H9 (cell line): Measurements from ENCODE around the gene KRTAP10-3. TPM values are rescaled to one million over a fixed set of nuclear protein-coding genes. Genes with fewer than 3 reads are reported as not detected.

Experiments used
- DNase-seq: peaks from one replicate; pipeline ENCODE4 v3.0.0-alpha.2; 2017
- H2AFZ ChIP-seq: one replicate; pipeline ENCODE4 v1.6.1; 2013; ENCODE audit warnings: mild to moderate bottlenecking, low read length, control low read depth, moderate library complexity
- H2AK5ac ChIP-seq: 2 replicates; pipeline ENCODE4 v1.6.1; 2013; ENCODE audit warnings: low read length, control low read depth, mixed read lengths; ENCODE audit not compliant: insufficient read length
- H2BK120ac ChIP-seq: one replicate; pipeline ENCODE4 v1.6.1; 2013; ENCODE audit warnings: low read depth, mild to moderate bottlenecking, low read length, control low read depth, inconsistent platforms; ENCODE audit not compliant: poor library complexity, severe bottlenecking
- H2BK12ac ChIP-seq: 2 replicates; pipeline ENCODE4 v1.6.1; 2013; ENCODE audit warnings: low read length, control low read depth, mixed read lengths, low read depth; ENCODE audit not compliant: insufficient read length
- H2BK15ac ChIP-seq: 2 replicates; pipeline ENCODE4 v1.6.1; 2013; ENCODE audit warnings: low read depth, low read length, control low read depth
- H2BK20ac ChIP-seq: one replicate; pipeline ENCODE4 v1.6.1; 2013; ENCODE audit warnings: low read depth, mild to moderate bottlenecking, low read length, control low read depth, inconsistent platforms; ENCODE audit not compliant: poor library complexity, severe bottlenecking
- H2BK5ac ChIP-seq: 2 replicates; pipeline ENCODE4 v1.6.1; 2013; ENCODE audit warnings: low read length, control low read depth, mixed read lengths; ENCODE audit not compliant: insufficient read length
- H3K14ac ChIP-seq: 2 replicates; pipeline ENCODE4 v1.6.1; 2013; ENCODE audit warnings: low read length, control low read depth; ENCODE audit not compliant: insufficient read depth
- H3K18ac ChIP-seq: 2 replicates; pipeline ENCODE4 v1.6.1; 2013; ENCODE audit warnings: low read depth, mild to moderate bottlenecking, mixed read lengths, low read length, control low read depth; ENCODE audit not compliant: insufficient read length
- H3K23ac ChIP-seq: 2 replicates; pipeline ENCODE4 v1.6.1; 2013; ENCODE audit warnings: low read length, control low read depth, mixed read lengths, low read depth; ENCODE audit not compliant: insufficient read length
- H3K23me2 ChIP-seq: 2 replicates; pipeline ENCODE4 v1.6.1; 2013; ENCODE audit warnings: low read depth, mild to moderate bottlenecking, mixed read lengths, low read length, control low read depth; ENCODE audit not compliant: insufficient read length, poor library complexity, severe bottlenecking
- H3K27ac ChIP-seq: 2 replicates; pipeline ENCODE4 v1.5.1; 2013; ENCODE audit warnings: low read length, control low read depth, mixed read lengths, low read depth; ENCODE audit not compliant: insufficient read length
- H3K27me3 ChIP-seq: 2 replicates; pipeline ENCODE4 v1.6.1; 2013; ENCODE audit warnings: low read length, control low read depth, inconsistent platforms; ENCODE audit not compliant: insufficient read depth
- H3K4ac ChIP-seq: 2 replicates; pipeline ENCODE4 v1.6.1; 2013; ENCODE audit warnings: low read depth, mild to moderate bottlenecking, control low read depth, inconsistent platforms, low read length, moderate library complexity
- H3K4me1 ChIP-seq: 2 replicates; pipeline ENCODE4 v1.6.1; 2013; ENCODE audit warnings: low read length, control low read depth, inconsistent platforms; ENCODE audit not compliant: insufficient read depth
- H3K4me2 ChIP-seq: 2 replicates; pipeline ENCODE4 v1.6.1; 2013; ENCODE audit warnings: low read length, control low read depth, mixed read lengths; ENCODE audit not compliant: insufficient read length, insufficient read depth
- H3K56ac ChIP-seq: 2 replicates; pipeline ENCODE4 v1.6.1; 2013; ENCODE audit warnings: low read depth, mild to moderate bottlenecking, mixed read lengths, low read length, control low read depth; ENCODE audit not compliant: insufficient read length
- H3K79me1 ChIP-seq: 2 replicates; pipeline ENCODE4 v1.6.1; 2013; ENCODE audit warnings: low read depth, mild to moderate bottlenecking, moderate library complexity, low read length, control low read depth, inconsistent platforms; ENCODE audit not compliant: insufficient read depth, poor library complexity, severe bottlenecking
- H3K79me2 ChIP-seq: 2 replicates; pipeline ENCODE4 v1.6.1; 2013; ENCODE audit warnings: low read length, control low read depth, inconsistent platforms; ENCODE audit not compliant: insufficient read depth
- H3K9ac ChIP-seq: 2 replicates; pipeline ENCODE4 v1.6.1; 2013; ENCODE audit warnings: low read length, control low read depth, mixed read lengths; ENCODE audit not compliant: insufficient read length; ENCODE audit errors: extremely low read depth
- H3K9me3 ChIP-seq: one replicate; pipeline ENCODE4 v1.6.1; 2013; ENCODE audit warnings: low read depth, low read length, inconsistent platforms; ENCODE audit not compliant: control insufficient read depth
- H3T11ph ChIP-seq: one replicate; pipeline ENCODE4 v1.6.1; 2013; ENCODE audit warnings: mild to moderate bottlenecking, low read length, control low read depth, inconsistent platforms
- H4K20me1 ChIP-seq: one replicate; pipeline ENCODE4 v1.6.1; 2013; ENCODE audit not compliant: control insufficient read depth, insufficient read length, insufficient read depth
- H4K5ac ChIP-seq: 2 replicates; pipeline ENCODE4 v1.6.1; 2013; ENCODE audit warnings: low read depth, mild to moderate bottlenecking, mixed read lengths, low read length, control low read depth; ENCODE audit not compliant: insufficient read length
- H4K8ac ChIP-seq: replicated peaks from 2 replicates; pipeline ENCODE4 v1.6.1; 2013; ENCODE audit warnings: low read length, control low read depth, mixed read lengths, low read depth; ENCODE audit not compliant: insufficient read length
- H4K91ac ChIP-seq: 2 replicates; pipeline ENCODE4 v1.6.1; 2013; ENCODE audit warnings: low read depth, mild to moderate bottlenecking, moderate library complexity, mixed read lengths, low read length, control low read depth; ENCODE audit not compliant: insufficient read length
- H3K27ac Mint-ChIP-seq, 3 experiments: 2 replicates in 2 of 3; 3 replicates in 1 of 3; pipeline ENCODE4 v1.8.0; 2020 to 2021; ENCODE audit warnings: mixed read lengths in 3 of 3, mild to moderate bottlenecking in 1 of 3, moderate library complexity in 1 of 3
- H3K27me3 Mint-ChIP-seq: 2 replicates; pipeline ENCODE4 v1.8.0; 2021; ENCODE audit warnings: low read depth, mild to moderate bottlenecking, moderate library complexity, mixed read lengths
- H3K36me3 Mint-ChIP-seq, 3 experiments: 2 replicates in 2 of 3; 3 replicates in 1 of 3; pipeline ENCODE4 v1.8.0; 2020 to 2021; ENCODE audit warnings: low read depth in 3 of 3, mixed read lengths in 3 of 3; ENCODE audit not compliant: insufficient read depth in 1 of 3
- H3K4me1 Mint-ChIP-seq, 2 experiments: 2 replicates each; pipeline ENCODE4 v1.8.0; 2020; ENCODE audit warnings: mixed read lengths in 2 of 2
- H3K4me3 Mint-ChIP-seq, 2 experiments: 2 replicates in 1 of 2; 3 replicates in 1 of 2; pipeline ENCODE4 v1.8.0; 2020 to 2021; ENCODE audit warnings: mild to moderate bottlenecking in 2 of 2, mixed read lengths in 2 of 2, moderate library complexity in 1 of 2
- H3K9me3 Mint-ChIP-seq, 2 experiments: 2 replicates in 1 of 2; 3 replicates in 1 of 2; pipeline ENCODE4 v1.8.0; 2020; ENCODE audit warnings: mild to moderate bottlenecking in 2 of 2, mixed read lengths in 2 of 2, moderate library complexity in 1 of 2
- CTCF ChIP-seq: fragments of 200-600 bp; sonication (generic); conservative IDR thresholded peaks from 3 replicates; pipeline ENCODE4 v1.8.0; 2021; ENCODE audit warnings: antibody characterized with exemption, mild to moderate bottlenecking
- WGBS: extraction: QIAGEN DNeasy Blood & Tissue Kit; methylation state at CpG from one replicate; pipeline ENCODE4 v1.1.7; 2013; ENCODE audit warnings: missing lambda C conversion rate, low lambda C conversion rate, mixed read lengths; ENCODE audit not compliant: insufficient read length; ENCODE audit errors: extremely low coverage; 5-methylcytosine and 5-hydroxymethylcytosine counted together
- total RNA-seq: library from RNA; stranded (reverse); gene quantifications from 2 replicates; pipeline ENCODE4 v1.2.1, GENCODE V29; 2021

The KRTAP10-3 gene
- total RNA-seq, 1 experiment from 2014 or later, result not detected

- H2AFZ ChIP-seq, result no peak overlapping the region
- WGBS, result no CpG with 5 or more reads among the region's 5 CpGs
- TF ChIP-seq CTCF, result no peak
These were observed 10.8 kb downstream of the KRTAP10-3 start for GRCh38 chr21:44547656-44548331.

More at GRCh38 chr21:44547656-44548331, 10.8 kb downstream of the KRTAP10-3 start:
- peak overlapping the region; percentile 72 for H3T11ph ChIP-seq
- peaks cover 10 to 20% of the 10 kb centered on the region in 2 experiments; a peak in 4 of 5 replicates for H3K9me3 Mint-ChIP-seq
- H3K27me3 ChIP-seq, result no peaks in the 10 kb centered on the region
- H2AK5ac ChIP-seq, result no peak overlapping the region
- no peak overlapping the region for H2BK5ac ChIP-seq
- H2BK20ac ChIP-seq, result peak overlapping the region; percentile 91
- no peaks in the 10 kb centered on the region for H3K79me1 ChIP-seq
- no peak overlapping the region for H3K4me2 ChIP-seq
- H3K27ac Mint-ChIP-seq, result peak overlapping the region in 1 of 3 experiments; percentile 78; a peak in 3 of 7 replicates
- H3K27me3 Mint-ChIP-seq, result no peaks in the 10 kb centered on the region; the same call in 1 of the 2 replicates
- H2BK15ac ChIP-seq, result no peak overlapping the region; the same call in 1 of the 2 replicates
- H3K18ac ChIP-seq, result peak overlapping the region; percentile 83
- H3K14ac ChIP-seq, result peak overlapping the region; percentile 11; the same call in 1 of the 2 replicates
- peak overlapping the region; percentile 83 for H2BK120ac ChIP-seq
- no peak overlapping the region for H3K56ac ChIP-seq
- H3K4me1 ChIP-seq, result peaks cover 6% of the 10 kb centered on the region; the same call in 1 of the 2 replicates
- no peak overlapping the region for H4K91ac ChIP-seq
- H3K23ac ChIP-seq, result no peak overlapping the region
- no peak overlapping the region for H4K8ac ChIP-seq
- no peaks in the 10 kb centered on the region for H3K23me2 ChIP-seq
- no peak for DNase-seq
- no peaks in the 10 kb centered on the region for H3K79me2 ChIP-seq
- H3K4me3 Mint-ChIP-seq, result no peak overlapping the region; a peak in 1 of 5 replicates
- no peak overlapping the region for H3K9ac ChIP-seq
- no peak overlapping the region for H2BK12ac ChIP-seq
- H4K20me1 ChIP-seq, result no peaks in the 10 kb centered on the region
- H3K4ac ChIP-seq, result no peak overlapping the region; the same call in 1 of the 2 replicates
- H3K36me3 Mint-ChIP-seq, result peaks cover 0 to 19% (median 9%) of the 10 kb centered on the region in 3 experiments; a peak in 3 of 7 replicates
- no peak overlapping the region for H4K5ac ChIP-seq
- H3K9me3 ChIP-seq, result no peaks in the 10 kb centered on the region
- H3K27ac ChIP-seq, result no peak overlapping the region
- H3K4me1 Mint-ChIP-seq, result peaks cover 41 to 50% of the 10 kb centered on the region in 2 experiments
